Thyroid gland (tissue), 4 donors: ENCODE results near the gene CFL1. TPM values are rescaled to one million over a fixed set of nuclear protein-coding genes. Genes with fewer than 3 reads are reported as not detected.

ENCODE experiments used
- DNase-seq, 2 donors: peaks; one replicate each; pipeline ENCODE4 v3.0.0-alpha.2; 2019
- H3K27ac ChIP-seq, 3 donors: fragments of 200-600 bp; sonication (generic); 1 replicate in 2 of 3; 2 replicates in 1 of 3; pipeline ENCODE4 v1.5.1; 2016 to 2019; ENCODE audit warnings: mild to moderate bottlenecking in 1 of 3, moderate library complexity in 1 of 3
- H3K27me3 ChIP-seq: fragments of 200-600 bp; sonication (generic); one replicate; pipeline ENCODE4 v1.5.1; 2019
- H3K36me3 ChIP-seq, 2 donors: fragments of 200-600 bp; sonication (generic); one replicate each; pipeline ENCODE4 v1.5.1; 2016 to 2019
- H3K4me1 ChIP-seq, 2 donors: fragments of 200-600 bp; sonication (generic); one replicate each; pipeline ENCODE4 v1.5.1; 2017 to 2019
- H3K4me3 ChIP-seq, 3 donors: fragments of 200-600 bp; sonication (generic); replicated peaks in 1 of 3; 1 replicate in 2 of 3; 2 replicates in 1 of 3; pipeline ENCODE4 v1.5.1; 2016; ENCODE audit warnings: mild to moderate bottlenecking in 1 of 3
- H3K9me3 ChIP-seq: fragments of 200-600 bp; sonication (generic); one replicate; pipeline ENCODE4 v1.5.1; 2017
- POLR2A ChIP-seq, 2 donors: fragments of 450-650 bp; IDR thresholded peaks; one replicate each; pipeline ENCODE4 v1.6.1; 2017; ENCODE audit warnings: antibody characterized with exemption in 2 of 2, mild to moderate bottlenecking in 2 of 2, moderate library complexity in 1 of 2
- WGBS, 2 donors: methylation state at CpG; one replicate each; pipeline ENCODE4 v1.1.5; 2017; 5-methylcytosine and 5-hydroxymethylcytosine counted together
- intact Hi-C: fragments of 100-400 bp; cut with DNase I; formaldehyde crosslinking; loops from one replicate; pipeline ENCODE4 v1.15.1; 2023
- total RNA-seq, 4 donors: library from RNA; depleted of rRNA; stranded (reverse); fragments of >200 nt; gene quantifications; one replicate each; pipeline ENCODE4 v1.2.3, GENCODE V29; 2016
- TF ChIP-seq, protein P1 (sequence below), 6 experiments: fragments of 200-600 bp in 3 of 6; fragments of 450-650 bp in 3 of 6; sonication (generic) in 3 of 6; IDR thresholded peaks; one replicate each; pipeline ENCODE4 v1.5.1; 2016 to 2019; ENCODE audit warnings: antibody characterized with exemption in 6 of 6, mild to moderate bottlenecking in 2 of 6, inconsistent platforms in 1 of 6, moderate library complexity in 1 of 6

CFL1 gene
- total RNA-seq, 4 donors from 2014 or later, result 330 to 581 (median 494) TPM

DNA sequence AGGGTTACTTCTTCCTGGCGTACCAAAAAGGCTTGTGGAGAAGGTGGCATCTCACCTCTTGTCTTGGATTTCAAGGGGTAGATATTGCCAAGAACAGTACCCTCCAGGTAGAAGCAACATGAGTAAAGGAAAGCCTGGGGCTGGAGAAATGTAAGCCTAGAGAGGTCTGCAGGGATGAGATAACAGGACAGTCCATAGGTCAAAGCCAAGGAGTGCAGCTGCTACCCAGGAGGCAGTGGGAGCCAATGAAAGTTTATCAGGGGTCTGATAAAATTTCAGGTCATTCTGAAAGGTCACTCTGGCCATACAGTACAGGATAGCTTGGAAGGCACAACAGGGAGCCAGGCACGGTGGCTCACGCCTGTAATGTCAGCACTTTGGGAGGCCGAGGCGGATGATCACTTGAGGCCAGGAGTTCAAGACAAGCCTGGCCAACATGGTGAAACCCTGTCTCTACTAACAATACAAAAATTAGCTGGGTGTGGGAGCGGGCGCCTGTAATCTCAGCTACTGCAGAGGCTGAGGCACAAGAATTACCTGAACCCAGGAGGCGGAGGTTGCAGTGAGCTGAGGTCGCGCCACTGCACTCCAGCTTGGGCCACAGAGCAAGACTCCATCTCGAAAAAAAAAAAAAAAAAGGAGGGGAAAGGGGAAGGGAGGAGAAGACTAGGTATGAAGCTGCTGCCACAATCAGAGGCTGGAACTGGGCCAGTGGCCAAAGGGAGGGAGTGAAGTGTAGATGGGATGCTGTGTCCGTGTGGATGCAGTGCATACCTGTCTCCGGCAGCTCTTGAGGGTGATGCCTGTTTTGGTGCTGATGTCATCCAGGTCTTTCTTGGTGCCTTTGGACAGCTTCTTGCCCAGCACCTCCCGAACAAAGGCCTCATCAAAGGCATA lies 29.1 kb upstream of the CFL1 start:
- 86 to 87% methylated on average over 14 of the region's 14 CpGs for WGBS, 2 donors
- no peak for TF ChIP-seq POLR2A (IDR thresholded peaks at IDR 0.05)
- TF ChIP-seq, protein P1, sequence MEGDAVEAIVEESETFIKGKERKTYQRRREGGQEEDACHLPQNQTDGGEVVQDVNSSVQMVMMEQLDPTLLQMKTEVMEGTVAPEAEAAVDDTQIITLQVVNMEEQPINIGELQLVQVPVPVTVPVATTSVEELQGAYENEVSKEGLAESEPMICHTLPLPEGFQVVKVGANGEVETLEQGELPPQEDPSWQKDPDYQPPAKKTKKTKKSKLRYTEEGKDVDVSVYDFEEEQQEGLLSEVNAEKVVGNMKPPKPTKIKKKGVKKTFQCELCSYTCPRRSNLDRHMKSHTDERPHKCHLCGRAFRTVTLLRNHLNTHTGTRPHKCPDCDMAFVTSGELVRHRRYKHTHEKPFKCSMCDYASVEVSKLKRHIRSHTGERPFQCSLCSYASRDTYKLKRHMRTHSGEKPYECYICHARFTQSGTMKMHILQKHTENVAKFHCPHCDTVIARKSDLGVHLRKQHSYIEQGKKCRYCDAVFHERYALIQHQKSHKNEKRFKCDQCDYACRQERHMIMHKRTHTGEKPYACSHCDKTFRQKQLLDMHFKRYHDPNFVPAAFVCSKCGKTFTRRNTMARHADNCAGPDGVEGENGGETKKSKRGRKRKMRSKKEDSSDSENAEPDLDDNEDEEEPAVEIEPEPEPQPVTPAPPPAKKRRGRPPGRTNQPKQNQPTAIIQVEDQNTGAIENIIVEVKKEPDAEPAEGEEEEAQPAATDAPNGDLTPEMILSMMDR (IDR thresholded peaks at IDR 0.05), result no peak
- Histone ChIP-seq H3K27ac (no peak overlapping the region), H3K27me3 (no peaks in the 10 kb centered on the region), H3K4me3 (peak overlapping the region in 1 of 3 donors; percentile 55), H3K9me3 (no peaks in the 10 kb centered on the region), H3K4me1 (peaks cover 34 to 36% of the 10 kb centered on the region in 2 donors), H3K36me3 (peaks cover 12 to 16% of the 10 kb centered on the region in 2 donors)
- intact Hi-C loops, result loop anchor here (2.0 kb wide), 1 partner anchor 102 kb away; no protein-coding TSS in a partner anchor
- no peak for DNase-seq

DNA sequence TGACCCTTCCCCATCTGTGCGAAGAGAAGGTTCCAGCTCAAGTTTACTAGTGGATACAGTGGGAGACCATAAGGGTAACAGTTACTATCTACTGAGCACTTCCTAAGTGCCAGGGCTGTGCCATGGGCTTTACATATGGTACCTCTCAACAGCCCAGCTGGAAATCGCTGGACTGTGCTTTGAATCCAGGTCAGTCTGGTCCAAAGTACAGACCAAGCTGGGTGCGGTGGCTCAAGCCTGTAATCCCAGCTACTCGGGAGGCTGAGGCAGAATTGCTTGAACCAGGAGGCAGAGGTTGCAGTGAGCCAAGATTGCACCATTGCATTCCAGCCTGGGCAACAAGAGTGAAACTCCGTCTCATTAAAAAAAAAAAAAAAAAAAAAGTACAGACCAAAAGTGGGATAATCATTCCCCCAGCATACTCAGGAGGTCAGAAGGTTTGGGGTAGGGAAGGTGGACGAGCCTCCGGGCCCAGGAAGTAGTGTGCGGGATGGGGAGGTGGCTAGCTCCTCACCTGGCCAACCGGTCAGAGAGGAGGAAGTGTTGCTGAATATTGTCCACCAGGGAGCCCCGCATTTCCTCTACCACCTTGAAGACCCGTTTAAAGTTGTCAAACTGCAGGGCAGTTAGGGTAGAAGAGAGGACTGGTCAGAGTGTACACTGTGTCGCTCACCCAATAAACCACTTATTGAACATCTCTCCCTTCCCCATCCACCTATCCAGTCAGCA lies 28.0 kb upstream of the CFL1 start:
- Histone ChIP-seq H3K4me1 (peaks cover 25% of the 10 kb centered on the region in 2 donors), H3K27ac (no peak overlapping the region), H3K36me3 (peaks cover 12 to 16% of the 10 kb centered on the region in 2 donors), H3K27me3 (no peaks in the 10 kb centered on the region), H3K4me3 (no peak overlapping the region), H3K9me3 (no peaks in the 10 kb centered on the region)
- no peak for DNase-seq
- TF ChIP-seq, protein P1 (IDR thresholded peaks at IDR 0.05), result no peak
- intact Hi-C loops, result loop anchor here (2.0 kb wide), 1 partner anchor 103 kb away; no protein-coding TSS in a partner anchor
- 89 to 95% methylated on average over 9 to 12 of the region's 12 CpGs for WGBS, 2 donors

DNA sequence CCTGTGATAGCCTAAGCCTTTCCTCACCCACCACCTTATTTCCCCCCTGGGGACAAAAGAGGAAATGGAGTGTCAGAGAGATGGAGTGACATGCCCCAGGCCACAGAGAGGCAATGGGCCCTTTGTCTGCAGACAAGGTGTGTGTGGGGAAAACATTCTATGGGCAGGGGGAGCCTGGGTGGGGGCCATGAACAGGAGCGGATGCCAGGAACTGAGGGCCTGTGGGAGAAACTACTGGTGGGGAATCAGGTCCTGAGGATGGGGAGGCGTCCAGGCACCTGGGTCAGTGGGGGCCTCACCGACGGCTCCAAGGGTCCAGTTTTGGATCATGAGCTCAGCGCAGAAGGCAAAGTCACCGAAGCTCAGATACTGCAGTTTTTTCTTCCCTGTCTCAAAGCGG lies 27.3 kb upstream of the CFL1 start:
- peaks cover 23 to 24% of the 10 kb centered on the region in 2 donors for H3K4me1 ChIP-seq
- TF ChIP-seq POLR2A (IDR thresholded peaks at IDR 0.05), result no peak
- TF ChIP-seq, protein P1 (IDR thresholded peaks at IDR 0.05), result no peak
- H3K27me3 ChIP-seq, result no peaks in the 10 kb centered on the region
- intact Hi-C loops, result no loop called here
- no peaks in the 10 kb centered on the region for H3K9me3 ChIP-seq
- no peak overlapping the region for H3K4me3 ChIP-seq
- 95% methylated on average over 7 of the region's 7 CpGs for WGBS, 2 donors
- peaks cover 12 to 16% of the 10 kb centered on the region in 2 donors for H3K36me3 ChIP-seq
- no peak overlapping the region for H3K27ac ChIP-seq
- DNase-seq, result no peak

DNA sequence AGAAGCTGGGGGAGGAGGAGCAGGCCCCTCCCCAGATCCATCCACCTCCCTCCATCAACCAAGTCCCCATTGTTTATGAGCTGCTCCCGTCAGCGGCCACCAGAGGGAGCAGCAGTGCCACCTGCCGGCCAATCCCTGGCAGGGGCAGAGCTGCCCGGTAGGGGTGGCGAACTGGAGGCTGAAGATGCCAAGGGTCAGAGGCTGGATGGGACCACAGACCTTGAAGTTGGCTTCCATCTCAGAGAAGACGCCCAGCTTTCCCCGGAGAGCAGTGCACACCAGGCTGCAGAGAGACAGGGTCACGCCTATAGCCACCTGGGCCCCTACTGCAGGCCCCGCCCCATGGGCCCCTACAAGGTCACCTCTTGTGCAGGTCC lies 26.7 kb upstream of the CFL1 start:
- intact Hi-C loops, result loop anchor here (5.0 kb wide), 1 partner anchor 83 kb away; no protein-coding TSS in a partner anchor
- H3K27ac ChIP-seq, result no peak overlapping the region
- TF ChIP-seq, protein P1 (IDR thresholded peaks at IDR 0.05), result peak; percentile 93 to 99 (median 98)
- no peak for TF ChIP-seq POLR2A (IDR thresholded peaks at IDR 0.05)
- H3K4me1 ChIP-seq, result peaks cover 19 to 20% of the 10 kb centered on the region in 2 donors
- H3K27me3 ChIP-seq, result no peaks in the 10 kb centered on the region
- H3K4me3 ChIP-seq, result no peak overlapping the region
- H3K9me3 ChIP-seq, result no peaks in the 10 kb centered on the region
- WGBS, 2 donors, result 4 to 14% methylated on average over 5 to 8 of the region's 9 CpGs
- H3K36me3 ChIP-seq, result peaks cover 12 to 16% of the 10 kb centered on the region in 2 donors
- DNase-seq, result peak; percentile 74 to 79
